Esophagus (tissue), 2 donors: ENCODE results near the gene FASN. TPM values are rescaled to one million over a fixed set of nuclear protein-coding genes. Genes with fewer than 3 reads are reported as not detected.
"Not testable (repeated sequence)": the region's sequence is repeated elsewhere in the genome, so short reads cannot be mapped to it uniquely, and the experiment has no call there.

Experiments
- H3K27ac ChIP-seq, 2 donors: one replicate each; pipeline ENCODE4 v1.5.1; 2013; ENCODE audit warnings: low read depth in 2 of 2, mild to moderate bottlenecking in 2 of 2, inconsistent platforms in 1 of 2, low read length in 1 of 2, moderate library complexity in 1 of 2
- H3K27me3 ChIP-seq, 2 donors: one replicate each; pipeline ENCODE4 v1.6.1; 2013; ENCODE audit warnings: low read length in 2 of 2, control low read depth in 1 of 2, mild to moderate bottlenecking in 1 of 2; ENCODE audit not compliant: insufficient read depth in 2 of 2, control insufficient read depth in 1 of 2
- H3K36me3 ChIP-seq, 2 donors: one replicate each; pipeline ENCODE4 v1.6.1; 2013; ENCODE audit warnings: low read length in 1 of 2; ENCODE audit not compliant: control insufficient read depth in 2 of 2, insufficient read depth in 2 of 2
- H3K4me1 ChIP-seq, 2 donors: one replicate each; pipeline ENCODE4 v1.6.1; 2013; ENCODE audit warnings: low read length in 1 of 2; ENCODE audit not compliant: control insufficient read depth in 2 of 2, insufficient read depth in 2 of 2
- H3K4me3 ChIP-seq, 2 donors: one replicate each; pipeline ENCODE4 v1.5.1; 2013; ENCODE audit warnings: low read length in 2 of 2, mild to moderate bottlenecking in 2 of 2, low read depth in 1 of 2, moderate library complexity in 1 of 2
- H3K9me3 ChIP-seq, 2 donors: one replicate each; pipeline ENCODE4 v1.6.1; 2013; ENCODE audit warnings: mild to moderate bottlenecking in 2 of 2, low read depth in 1 of 2, low read length in 1 of 2, moderate library complexity in 1 of 2; ENCODE audit not compliant: control insufficient read depth in 2 of 2, insufficient read depth in 1 of 2
- WGBS, 2 donors: extraction: QIAGEN DNeasy Blood & Tissue Kit; methylation state at CpG; one replicate each; pipeline ENCODE4 v1.1.7; 2013; 5-methylcytosine and 5-hydroxymethylcytosine counted together
- polyA plus RNA-seq, 2 donors: library from polyadenylated mRNA; stranded (reverse); fragments of 200-250 nt; gene quantifications; one replicate each; pipeline ENCODE4 v1.2.3, GENCODE V29; 2013
- donor health status: healthy with polysubstance abuse.
- donor health status: Bipolar disorder and iron deficiency.

The FASN gene
- polyA plus RNA-seq, 2 donors, result 92.2 to 95.9 TPM

DNA sequence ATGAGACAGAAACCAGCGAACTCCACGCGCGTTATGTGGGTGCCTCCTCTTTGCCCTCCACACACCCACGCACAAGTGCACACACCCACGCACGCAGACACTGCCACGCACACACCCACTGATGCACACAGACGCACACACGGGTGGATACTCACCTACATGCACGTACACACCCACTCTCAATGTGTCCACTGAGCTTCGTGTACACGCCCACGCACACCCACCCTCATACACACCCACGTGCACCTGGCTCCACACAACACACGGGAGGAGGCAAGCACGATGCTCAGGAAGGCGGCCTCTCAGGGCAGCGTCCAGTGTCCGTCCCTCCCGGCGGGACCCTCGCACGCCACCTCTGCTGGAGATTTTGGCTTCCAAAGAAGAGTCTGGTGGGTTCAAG lies 50.7 kb downstream of the FASN start:
- no peaks in the 10 kb centered on the region for H3K27me3 ChIP-seq
- H3K4me1 ChIP-seq, result peaks cover 5 to 16% of the 10 kb centered on the region in 2 donors
- no peak overlapping the region for H3K27ac ChIP-seq
- H3K9me3 ChIP-seq, result peaks cover 0 to 4% of the 10 kb centered on the region in 2 donors
- WGBS, 2 donors, result 85 to 86% methylated on average over 24 of the region's 24 CpGs
- peaks cover 0 to 26% of the 10 kb centered on the region in 2 donors for H3K36me3 ChIP-seq
- H3K4me3 ChIP-seq, result no peak overlapping the region

DNA sequence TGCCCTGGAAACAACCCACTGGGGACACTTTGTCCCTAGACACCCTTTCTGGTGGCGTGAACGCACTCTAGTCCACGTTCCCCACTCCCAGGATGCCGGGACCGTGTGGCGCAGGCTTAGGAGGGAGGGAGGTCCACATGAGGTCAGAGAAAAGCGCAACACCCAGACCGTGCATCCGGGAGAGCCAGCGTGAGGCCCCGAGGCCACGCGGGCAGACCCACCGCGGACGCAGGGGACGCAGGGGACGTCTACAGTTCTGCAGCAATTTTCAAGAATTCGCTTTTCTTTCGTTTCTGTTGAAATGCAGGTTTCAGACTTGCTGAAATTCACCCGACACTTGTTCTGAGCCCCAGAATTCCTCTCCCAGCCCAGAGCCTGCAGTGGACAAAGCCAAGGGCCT lies 51.1 kb downstream of the FASN start:
- H3K27me3 ChIP-seq, result no peaks in the 10 kb centered on the region
- WGBS, 2 donors, result 89 to 94% methylated on average over 21 of the region's 21 CpGs
- no peak overlapping the region for H3K27ac ChIP-seq
- H3K36me3 ChIP-seq, result peaks cover 0 to 26% of the 10 kb centered on the region in 2 donors
- peaks cover 0 to 5% of the 10 kb centered on the region in 2 donors for H3K9me3 ChIP-seq
- H3K4me3 ChIP-seq, result no peak overlapping the region
- peaks cover 3 to 16% of the 10 kb centered on the region in 2 donors for H3K4me1 ChIP-seq

DNA sequence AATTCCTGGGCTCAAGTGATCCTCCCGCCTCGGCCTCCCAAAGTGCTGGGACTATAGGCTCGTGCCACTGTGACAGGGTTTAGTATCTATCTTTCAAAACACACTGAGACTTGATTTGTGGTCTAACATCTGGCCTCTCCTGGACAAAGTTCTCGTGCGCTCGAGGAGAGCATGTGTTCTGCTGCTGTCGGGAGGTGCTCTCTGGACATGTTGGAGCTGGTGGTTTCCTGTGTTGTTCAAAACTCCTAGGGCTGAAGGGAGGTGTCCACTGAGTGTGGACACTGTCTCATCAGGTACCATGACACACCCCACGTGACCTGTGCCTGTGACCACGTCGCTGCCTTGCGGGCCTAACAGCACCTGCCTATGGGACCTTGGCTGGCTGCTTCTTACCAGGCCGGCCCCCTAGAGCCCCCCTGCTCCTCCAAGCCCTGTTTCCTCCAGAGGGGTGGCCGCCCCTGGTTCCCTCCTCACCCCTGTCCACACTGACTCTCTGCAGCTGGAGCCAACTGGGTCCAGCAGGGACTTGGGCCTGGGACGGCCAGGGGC lies 52.0 kb downstream of the FASN start:
- Histone ChIP-seq H3K36me3 (peaks cover 0 to 26% of the 10 kb centered on the region in 2 donors), H3K27me3 (no peaks in the 10 kb centered on the region), H3K27ac (no peak overlapping the region), H3K4me1 (peaks cover 3 to 16% of the 10 kb centered on the region in 2 donors), H3K4me3 (no peak overlapping the region), H3K9me3 (peaks cover 0 to 5% of the 10 kb centered on the region in 2 donors)
- 69 to 71% methylated on average over 14 of the region's 14 CpGs for WGBS, 2 donors

DNA sequence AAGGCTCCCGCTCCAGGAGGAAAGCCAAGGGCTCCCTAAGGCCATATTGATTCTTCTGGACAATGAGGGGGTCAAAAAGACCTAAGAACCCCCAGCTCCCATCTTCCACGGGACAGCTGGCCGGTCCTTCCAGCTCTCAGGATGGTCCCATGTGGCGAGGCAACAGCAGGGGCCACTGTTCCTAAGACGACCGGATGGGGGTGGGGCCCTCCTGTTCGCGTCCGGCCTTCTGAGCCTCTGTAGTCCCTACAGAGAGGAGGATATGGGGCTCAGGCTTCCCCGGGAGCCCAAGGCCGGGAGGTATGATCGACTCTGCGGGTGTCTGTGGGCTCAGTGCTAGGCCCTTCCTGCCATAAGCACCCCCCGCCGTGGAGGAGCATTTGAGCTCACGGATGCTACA lies 54.5 kb downstream of the FASN start:
- H3K4me3 ChIP-seq, result no peak overlapping the region
- 73 to 76% methylated on average over 16 of the region's 16 CpGs for WGBS, 2 donors
- peaks cover 0 to 17% of the 10 kb centered on the region in 2 donors for H3K36me3 ChIP-seq
- no peak overlapping the region for H3K27ac ChIP-seq
- peaks cover 0 to 5% of the 10 kb centered on the region in 2 donors for H3K9me3 ChIP-seq
- peaks cover 0 to 5% of the 10 kb centered on the region in 2 donors for H3K4me1 ChIP-seq
- H3K27me3 ChIP-seq, result no peaks in the 10 kb centered on the region

DNA sequence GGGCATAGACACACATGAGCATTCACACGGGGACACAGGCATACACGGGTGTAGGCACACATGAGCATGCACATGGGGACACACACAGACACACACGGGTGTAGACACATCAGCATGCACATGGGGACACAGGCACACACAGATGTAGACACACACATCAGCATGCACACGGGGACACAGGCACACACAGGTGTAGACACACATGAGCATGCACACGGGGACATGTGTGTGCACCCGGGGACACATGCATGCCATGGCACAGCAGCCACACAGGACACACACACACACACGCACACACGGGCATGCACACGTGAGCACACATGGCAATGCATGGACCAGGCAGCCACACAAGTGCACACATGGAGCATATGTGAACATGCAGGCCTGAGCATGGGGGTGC lies 55.4 kb downstream of the FASN start:
- WGBS, 2 donors, result 88 to 90% methylated on average over 9 of the region's 9 CpGs
- peaks cover 0 to 9% of the 10 kb centered on the region in 2 donors for H3K36me3 ChIP-seq
- H3K4me1 ChIP-seq, result peaks cover 0 to 5% of the 10 kb centered on the region in 2 donors
- H3K27ac ChIP-seq, result no peak overlapping the region
- peaks cover 0 to 5% of the 10 kb centered on the region in 2 donors for H3K9me3 ChIP-seq
- no peak overlapping the region for H3K4me3 ChIP-seq
- H3K27me3 ChIP-seq, result no peaks in the 10 kb centered on the region

DNA sequence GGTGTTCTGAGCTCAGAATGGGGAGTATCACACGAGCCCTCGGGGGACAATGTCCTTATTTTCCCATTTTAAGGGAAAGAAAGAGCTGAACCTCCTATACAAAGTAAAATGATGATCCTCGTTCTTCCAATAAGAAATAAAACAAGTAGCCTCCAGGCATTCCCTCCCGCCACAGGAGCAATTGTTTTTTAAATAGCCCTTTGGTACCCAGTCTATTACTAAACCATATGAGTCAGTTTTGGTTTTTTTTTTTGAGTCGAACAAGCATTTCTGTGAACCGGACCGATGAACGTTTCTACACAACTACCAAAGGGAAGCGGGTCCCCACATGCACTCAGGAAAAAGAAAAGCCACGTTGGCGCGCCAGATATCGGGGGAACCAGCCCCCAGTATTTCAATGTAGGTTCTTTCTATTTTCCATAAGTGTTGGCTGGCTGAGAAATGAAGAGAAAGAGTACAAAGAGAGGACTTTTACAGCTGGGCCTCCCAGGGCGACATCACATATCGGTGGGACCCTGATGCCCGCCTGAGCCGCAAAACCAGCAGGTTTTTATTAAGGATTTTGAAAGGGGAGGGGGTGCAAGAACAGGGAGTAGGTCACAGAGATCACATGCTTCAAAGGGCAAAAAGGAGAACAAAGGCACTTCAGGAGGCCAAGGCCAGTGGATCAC lies 56.8 kb downstream of the FASN start:
- Histone ChIP-seq H3K9me3 (peaks cover 0 to 5% of the 10 kb centered on the region in 2 donors), H3K27me3 (no peaks in the 10 kb centered on the region), H3K27ac (no peak overlapping the region), H3K36me3 (peaks cover 0 to 2% of the 10 kb centered on the region in 2 donors), H3K4me3 (no peak overlapping the region), H3K4me1 (peaks cover 5 to 10% of the 10 kb centered on the region in 2 donors)
- WGBS, 2 donors, result 64 to 72% methylated on average over 17 of the region's 17 CpGs

DNA sequence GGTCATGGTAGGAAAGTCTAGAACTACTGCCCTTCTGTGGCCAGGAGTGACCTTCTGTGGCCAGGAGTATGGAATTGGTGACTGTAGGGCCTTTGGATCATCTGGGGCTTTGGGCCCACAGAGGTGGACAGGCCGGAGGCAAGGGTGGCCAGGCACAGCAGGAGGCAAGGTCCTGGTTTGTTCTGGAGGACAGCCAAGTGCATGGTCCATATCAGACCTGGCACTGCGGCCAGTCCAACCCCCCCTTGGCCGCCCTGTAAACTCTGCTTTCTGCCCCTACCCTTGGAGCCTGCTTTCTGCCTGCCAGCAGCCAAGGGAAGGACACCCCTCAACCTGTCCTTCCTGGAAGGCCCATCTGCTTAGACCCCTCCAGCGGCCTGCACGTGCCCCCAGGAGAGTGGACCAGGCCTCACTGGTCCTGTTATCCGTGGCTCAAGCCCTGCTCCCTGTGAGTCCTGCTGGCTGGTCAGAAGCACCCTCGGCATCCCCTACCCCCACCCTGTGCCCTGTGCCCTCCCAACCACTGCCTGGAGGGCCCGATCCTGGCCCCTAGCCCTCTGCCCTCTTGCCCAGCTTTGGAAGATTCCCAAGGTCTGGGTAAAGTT lies 58.2 kb downstream of the FASN start:
- no peaks in the 10 kb centered on the region for H3K27me3 ChIP-seq
- H3K4me3 ChIP-seq, result no peak overlapping the region
- H3K36me3 ChIP-seq, result peaks cover 3 to 5% of the 10 kb centered on the region in 2 donors
- H3K4me1 ChIP-seq, result peaks cover 10 to 16% of the 10 kb centered on the region in 2 donors
- H3K9me3 ChIP-seq, result peaks cover 0 to 5% of the 10 kb centered on the region in 2 donors
- 85 to 93% methylated on average over 8 of the region's 8 CpGs for WGBS, 2 donors
- no peak overlapping the region for H3K27ac ChIP-seq

DNA sequence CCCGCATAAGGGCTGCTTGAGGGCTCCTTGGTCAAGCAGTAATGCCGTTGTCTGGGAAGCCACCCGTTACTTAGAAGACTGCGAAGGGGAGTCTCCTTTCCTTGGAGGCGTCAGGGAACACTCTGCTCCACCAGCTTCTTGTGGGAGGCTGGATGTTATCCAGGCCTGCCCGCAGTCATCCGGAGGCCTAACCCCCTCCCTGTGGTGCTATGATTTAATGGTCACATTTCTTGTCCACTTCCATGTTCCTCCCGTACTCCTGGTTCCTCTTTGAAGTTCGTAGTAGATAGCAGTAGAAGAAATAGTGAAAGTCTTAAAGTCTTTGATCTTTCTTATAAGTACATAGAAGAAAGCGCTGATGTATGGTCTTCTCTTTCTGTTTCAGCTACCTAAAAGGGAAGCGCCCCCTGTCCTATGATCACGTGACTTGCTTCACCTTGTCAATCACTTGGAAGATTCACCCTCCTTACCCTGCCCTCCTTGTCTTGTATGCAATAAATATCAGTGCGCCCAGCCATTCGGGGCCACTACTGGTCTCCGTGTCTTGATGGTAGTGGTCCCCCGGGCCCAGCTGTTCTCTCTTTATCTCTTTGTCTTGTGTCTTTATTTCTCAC lies 59.1 kb downstream of the FASN start:
- H3K27ac ChIP-seq, H3K27me3 ChIP-seq: not testable (repeated sequence)
- WGBS, 2 donors, result 86 to 90% methylated on average over 16 of the region's 16 CpGs

DNA sequence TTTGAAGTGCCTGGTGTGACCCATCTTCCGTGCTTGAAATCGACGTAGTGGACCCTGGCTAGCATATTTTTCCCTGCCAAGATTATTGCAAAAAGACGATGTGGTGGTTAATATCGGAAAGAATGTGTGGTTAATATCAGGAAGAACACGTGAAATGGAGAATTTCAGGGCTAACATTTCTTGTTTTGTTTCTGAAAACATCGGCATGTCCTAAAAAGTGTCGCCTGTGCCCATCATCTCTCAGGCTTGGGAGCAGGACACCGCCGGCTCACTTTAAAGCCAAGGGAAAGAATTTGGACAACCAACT lies 60.2 kb downstream of the FASN start:
- peak overlapping the region; percentile 48 to 61 for H3K4me3 ChIP-seq

More for the DNA sequence above, 59.1 kb downstream of the FASN start:
- not testable (repeated sequence) for H3K36me3 ChIP-seq, H3K4me3 ChIP-seq, H3K9me3 ChIP-seq
- H3K4me1 ChIP-seq, result peaks cover 10 to 16% of the 10 kb centered on the region in 2 donors

More for the DNA sequence above, 60.2 kb downstream of the FASN start:
- 4 to 6% methylated on average over 10 of the region's 10 CpGs for WGBS, 2 donors
- Histone ChIP-seq H3K9me3 (peaks cover 0 to 5% of the 10 kb centered on the region in 2 donors), H3K36me3 (peaks cover 3 to 5% of the 10 kb centered on the region in 2 donors), H3K27ac (peak overlapping the region; percentile 91 to 93), H3K4me1 (peaks cover 10 to 16% of the 10 kb centered on the region in 2 donors), H3K27me3 (no peaks in the 10 kb centered on the region)
